CD4-positive, alpha-beta memory T cell (primary cell): Measurements from ENCODE around the gene ZNF688. TPM values are rescaled to one million over a fixed set of nuclear protein-coding genes. Genes with fewer than 3 reads are reported as not detected.
A peak's percentile ranks its signal among the peaks of the same experiment; 100 is the strongest.

Source experiments
- CTCF ChIA-PET: fragments of 350-600 bp; sonication (Branson Sonifier 250); formaldehyde crosslinking; loops from one replicate; lab custom pipeline; 2021; ENCODE audit warnings: inconsistent platforms; ENCODE audit not compliant: partially characterized antibody; lab: Charles Lee
- POLR2A ChIA-PET: fragments of 350-600 bp; sonication (Branson Sonifier 250); formaldehyde crosslinking; loops from one replicate; lab custom pipeline; 2021; ENCODE audit not compliant: partially characterized antibody; lab: Charles Lee
- DNase-seq, 5 donors: peaks; one replicate each; pipeline versions ENCODE4 v3.0.0 to v3.0.0-alpha.2; 2020 to 2022; ENCODE audit warnings: mixed read lengths in 1 of 5
- H3K27ac ChIP-seq: one replicate; pipeline ENCODE4 v1.7.0; 2013; ENCODE audit warnings: low read depth, low read length
- H3K27me3 ChIP-seq: 2 replicates; pipeline ENCODE4 v1.7.0; 2013; ENCODE audit warnings: mild to moderate bottlenecking, low read length, moderate library complexity; ENCODE audit not compliant: insufficient read depth
- H3K36me3 ChIP-seq: 2 replicates; pipeline ENCODE4 v1.7.0; 2013; ENCODE audit warnings: mild to moderate bottlenecking, low read length, moderate library complexity; ENCODE audit not compliant: insufficient read depth
- H3K4me1 ChIP-seq: 2 replicates; pipeline ENCODE4 v1.7.0; 2013; ENCODE audit warnings: mild to moderate bottlenecking, low read length, moderate library complexity; ENCODE audit not compliant: insufficient read depth
- H3K4me3 ChIP-seq, 2 donors: one replicate each; pipeline ENCODE4 v1.7.0; 2013; ENCODE audit warnings: low read length in 2 of 2, mild to moderate bottlenecking in 1 of 2
- H3K9me3 ChIP-seq, 2 donors: one replicate each; pipeline ENCODE4 v1.7.0; 2013; ENCODE audit warnings: low read length in 2 of 2, control low read depth in 1 of 2; ENCODE audit not compliant: control insufficient read depth in 1 of 2
- H3K27ac Mint-ChIP-seq, 7 donors: one replicate each; pipeline ENCODE4 v1.8.0; 2020 to 2021; ENCODE audit warnings: mixed read lengths in 7 of 7, mild to moderate bottlenecking in 6 of 7, inconsistent platforms in 3 of 7, moderate library complexity in 3 of 7
- H3K27me3 Mint-ChIP-seq, 2 donors: one replicate each; pipeline ENCODE4 v1.8.0; 2020 to 2021; ENCODE audit warnings: mixed read lengths in 2 of 2
- H3K36me3 Mint-ChIP-seq, 2 donors: one replicate each; pipeline ENCODE4 v1.8.0; 2020 to 2021; ENCODE audit warnings: mixed read lengths in 2 of 2, inconsistent platforms in 1 of 2, mild to moderate bottlenecking in 1 of 2
- H3K4me1 Mint-ChIP-seq, 4 donors: one replicate each; pipeline ENCODE4 v1.8.0; 2020 to 2021; ENCODE audit warnings: mixed read lengths in 4 of 4, mild to moderate bottlenecking in 1 of 4
- H3K4me3 Mint-ChIP-seq, 8 donors: one replicate each; pipeline ENCODE4 v1.8.0; 2020 to 2021; ENCODE audit warnings: mixed read lengths in 8 of 8, mild to moderate bottlenecking in 7 of 8, moderate library complexity in 6 of 8, inconsistent platforms in 3 of 8
- H3K9me3 Mint-ChIP-seq, 8 donors: one replicate each; pipeline ENCODE4 v1.8.0; 2020 to 2021; ENCODE audit warnings: mixed read lengths in 8 of 8, mild to moderate bottlenecking in 5 of 8, inconsistent platforms in 3 of 8, moderate library complexity in 1 of 8
- intact Hi-C: fragments of 100-400 bp; cut with micrococcal nuclease; formaldehyde crosslinking; loops from one replicate; pipeline ENCODE4 v1.15.1; 2023
- polyA plus RNA-seq, 2 donors: library from polyadenylated mRNA; unstranded; fragments of 300-500 nt; fragmentation: Illumina TruSeq; gene quantifications; one replicate each; pipeline ENCODE4 v1.2.3, GENCODE V29; 2021
- total RNA-seq, 2 experiments: library from RNA; stranded (reverse); gene quantifications; one replicate each; pipeline ENCODE4 v1.2.3, GENCODE V29; 2021

ZNF688 gene
- total and polyA plus RNA-seq, 4 experiments from 2014 or later, result 21.4 to 33.8 (median 27.2) TPM

- H3K36me3 ChIP-seq, result no peaks in the 10 kb centered on the region
- Mint-ChIP-seq H3K9me3 (no peaks in the 10 kb centered on the region), H3K27me3 (no peaks in the 10 kb centered on the region), H3K27ac (peak overlapping the region in 1 of 7 donors; percentile 2), H3K36me3 (peaks cover 0 to 4% of the 10 kb centered on the region in 2 donors), H3K4me1 (peaks cover 9 to 34% (median 22%) of the 10 kb centered on the region in 4 donors), H3K4me3 (no peak overlapping the region)
- no peaks in the 10 kb centered on the region for H3K27me3 ChIP-seq
- H3K9me3 ChIP-seq, result no peaks in the 10 kb centered on the region
- no peak for DNase-seq
- CTCF ChIA-PET, result no interaction called here
- no peak overlapping the region for H3K27ac ChIP-seq
- H3K4me1 ChIP-seq, result peaks cover 21% of the 10 kb centered on the region
- intact Hi-C loops, result no loop called here
- POLR2A ChIA-PET, result interaction anchor here (5.4 kb wide), 1 partner anchor 17 kb away, joined by 67 read pairs; the partner anchor contains the start of gene ZNF688
- no peak overlapping the region for H3K4me3 ChIP-seq
Measured at GRCh38 chr16:30588651-30589050, 17.1 kb upstream of the ZNF688 start.

DNA sequence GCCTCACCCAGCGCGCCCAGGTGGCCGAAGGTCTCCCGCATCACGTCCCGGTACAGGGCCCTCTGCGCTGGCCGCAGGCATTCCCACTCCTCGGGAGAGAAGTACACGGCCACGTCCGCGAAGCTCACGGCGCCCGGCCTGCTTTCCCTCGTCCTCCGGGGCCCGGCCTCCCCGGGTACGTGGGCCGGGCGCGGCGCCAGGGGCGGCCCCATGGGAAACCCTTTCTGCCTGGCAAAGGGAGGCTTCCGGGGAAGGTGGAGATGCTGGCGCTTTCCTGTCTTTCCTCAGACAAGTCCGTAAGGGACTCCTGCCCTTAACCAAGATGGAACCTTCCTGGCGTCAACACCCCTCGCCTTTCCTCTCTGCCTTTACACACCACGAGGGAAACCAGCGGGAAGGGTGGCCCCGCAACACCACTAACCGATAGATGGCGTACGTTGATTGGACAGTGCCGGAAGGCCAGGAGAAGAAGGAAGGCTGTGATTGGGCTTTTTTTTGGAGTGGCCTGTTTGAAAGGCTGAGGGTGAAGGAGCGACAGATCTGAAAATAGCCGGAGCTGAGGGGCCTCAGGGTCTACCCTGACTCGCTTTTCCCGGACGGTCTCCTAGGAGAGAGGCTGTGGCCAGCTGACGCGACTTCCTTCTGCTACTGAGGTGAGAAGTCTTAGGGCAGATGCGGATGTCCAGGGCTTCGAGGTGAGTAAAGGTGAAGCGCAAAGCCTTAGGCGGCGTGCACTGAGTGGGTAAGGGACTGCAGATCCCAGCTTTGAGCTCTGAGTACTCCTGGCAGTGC is 14.1 kb upstream of the ZNF688 start, which contains the start of gene ZNF785:
TSS of gene ZNF785 (minus strand) at position 298 of the 792 bp plus-strand sequence. CDS start at position 212, 86 bp downstream.
- H3K27me3 ChIP-seq, result no peaks in the 10 kb centered on the region
- Mint-ChIP-seq H3K9me3 (no peaks in the 10 kb centered on the region), H3K27ac (peak within 1 kb of the TSS; percentile 76 to 96 (median 93)), H3K4me1 (peaks cover 9 to 38% (median 26%) of the 10 kb centered on the region in 4 donors), H3K36me3 (peaks cover 4 to 15% of the 10 kb centered on the region in 2 donors), H3K4me3 (peak within 1 kb of the TSS; percentile 87 to 96 (median 91)), H3K27me3 (no peaks in the 10 kb centered on the region)
- POLR2A ChIA-PET, result interaction anchor here (0.5 to 5.4 kb wide), 32 partner anchors 10 to 229 kb away, joined by 3 to 67 read pairs (median 4); partner anchors contain the start of genes DCTPP1, FBRS, ITGAL and PRR14
- peak within 1 kb of the TSS; percentile 73 to 97 for H3K4me3 ChIP-seq
- no peaks in the 10 kb centered on the region for H3K9me3 ChIP-seq
- CTCF ChIA-PET, result interaction anchor here (0.8 to 2.8 kb wide), 12 partner anchors 10 to 176 kb away, joined by 3 to 11 read pairs (median 4); partner anchors contain the start of genes DCTPP1, PRR14, ZNF689 and ZNF764
- H3K27ac ChIP-seq, result peak within 1 kb of the TSS; percentile 79
- peaks cover 21% of the 10 kb centered on the region for H3K4me1 ChIP-seq
- intact Hi-C loops, result loop anchor here (1.0 to 2.0 kb wide), 6 partner anchors 13 to 155 kb away; partner anchors contain the start of genes DCTPP1, PRR14, ZNF689 and ZNF764
- H3K36me3 ChIP-seq, result peaks cover 3% of the 10 kb centered on the region
- peak; percentile 94 to 96 (median 95) for DNase-seq

- intact Hi-C loops, result loop anchor here (1.0 kb wide), 5 partner anchors 13 to 155 kb away; partner anchors contain the start of genes DCTPP1, PRR14, ZNF689 and ZNF764
- Mint-ChIP-seq H3K9me3 (no peaks in the 10 kb centered on the region), H3K27ac (peak overlapping the region; percentile 43 to 87 (median 76)), H3K4me3 (peak overlapping the region; percentile 64 to 96 (median 88)), H3K27me3 (no peaks in the 10 kb centered on the region), H3K4me1 (peaks cover 9 to 38% (median 26%) of the 10 kb centered on the region in 4 donors), H3K36me3 (peaks cover 4 to 15% of the 10 kb centered on the region in 2 donors)
- H3K4me1 ChIP-seq, result peaks cover 21% of the 10 kb centered on the region
- H3K27me3 ChIP-seq, result no peaks in the 10 kb centered on the region
- H3K36me3 ChIP-seq, result peaks cover 3% of the 10 kb centered on the region
- DNase-seq, result no peak
- H3K27ac ChIP-seq, result peak overlapping the region; percentile 79
- H3K9me3 ChIP-seq, result no peaks in the 10 kb centered on the region
- CTCF ChIA-PET, result interaction anchor here (0.9 to 2.8 kb wide), 10 partner anchors 13 to 156 kb away, joined by 3 to 11 read pairs (median 5); partner anchors contain the start of genes DCTPP1, PRR14 and ZNF689
- peak overlapping the region; percentile 73 to 97 for H3K4me3 ChIP-seq
- POLR2A ChIA-PET, result interaction anchor here (0.6 to 5.4 kb wide), 21 partner anchors 9 to 229 kb away, joined by 3 to 67 read pairs (median 5); partner anchors contain the start of genes DCTPP1, FBRS, ITGAL and PRR14
Measured at GRCh38 chr16:30585022-30585399, 13.5 kb upstream of the ZNF688 start.

DNA sequence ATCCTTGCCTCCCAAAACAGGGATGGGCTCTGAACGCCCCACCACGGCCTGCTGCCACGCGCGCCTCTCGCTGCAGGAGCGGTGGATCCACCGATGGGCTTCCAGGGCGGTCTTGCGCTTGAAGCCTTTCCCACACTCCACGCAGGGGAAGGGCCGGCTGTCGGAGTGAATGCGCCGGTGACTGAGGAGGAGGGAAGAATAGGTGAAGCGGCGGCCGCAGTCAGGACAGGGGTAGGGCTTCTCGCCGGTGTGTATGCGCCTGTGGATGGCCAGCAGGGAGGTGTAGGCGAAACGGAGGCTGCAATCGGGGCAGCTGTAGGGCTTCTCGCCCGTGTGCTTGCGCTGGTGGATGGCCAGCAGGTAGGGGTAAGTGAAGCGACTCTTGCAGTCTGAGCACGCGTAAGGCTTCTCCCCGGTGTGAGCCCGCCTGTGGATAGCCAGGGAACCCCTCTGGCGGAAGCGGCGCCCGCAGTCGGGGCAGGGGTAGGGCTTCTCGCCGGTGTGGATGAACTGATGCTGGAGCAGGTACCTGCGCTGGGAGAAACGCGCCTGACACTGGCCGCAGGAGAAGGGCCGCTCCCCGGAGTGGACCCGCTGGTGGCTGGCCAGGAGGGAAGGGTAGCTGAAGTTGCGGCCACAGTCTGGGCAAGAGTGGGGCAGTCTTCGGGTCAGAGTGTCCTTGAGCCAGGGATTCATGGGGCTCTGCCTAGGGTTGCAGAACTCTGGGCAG is 11.3 kb upstream of the ZNF688 start:
- Mint-ChIP-seq H3K27ac (no peak overlapping the region), H3K27me3 (no peaks in the 10 kb centered on the region), H3K4me1 (peaks cover 9 to 38% (median 25%) of the 10 kb centered on the region in 4 donors), H3K9me3 (no peaks in the 10 kb centered on the region), H3K36me3 (peaks cover 8 to 15% of the 10 kb centered on the region in 2 donors), H3K4me3 (peak overlapping the region in 2 of 8 donors; percentile 6 to 15)
- Histone ChIP-seq H3K36me3 (peaks cover 6% of the 10 kb centered on the region), H3K27ac (no peak overlapping the region), H3K4me3 (no peak overlapping the region), H3K4me1 (peaks cover 21% of the 10 kb centered on the region), H3K27me3 (no peaks in the 10 kb centered on the region), H3K9me3 (no peaks in the 10 kb centered on the region)
- CTCF ChIA-PET, result interaction anchor here (1.8 kb wide), 1 partner anchor 47 kb away, joined by 5 read pairs; no protein-coding TSS in a partner anchor
- intact Hi-C loops, result no loop called here
- POLR2A ChIA-PET, result interaction anchor here (1.7 kb wide), 1 partner anchor 11 kb away, joined by 6 read pairs; the partner anchor contains the start of gene ZNF688
- DNase-seq, result no peak

DNA sequence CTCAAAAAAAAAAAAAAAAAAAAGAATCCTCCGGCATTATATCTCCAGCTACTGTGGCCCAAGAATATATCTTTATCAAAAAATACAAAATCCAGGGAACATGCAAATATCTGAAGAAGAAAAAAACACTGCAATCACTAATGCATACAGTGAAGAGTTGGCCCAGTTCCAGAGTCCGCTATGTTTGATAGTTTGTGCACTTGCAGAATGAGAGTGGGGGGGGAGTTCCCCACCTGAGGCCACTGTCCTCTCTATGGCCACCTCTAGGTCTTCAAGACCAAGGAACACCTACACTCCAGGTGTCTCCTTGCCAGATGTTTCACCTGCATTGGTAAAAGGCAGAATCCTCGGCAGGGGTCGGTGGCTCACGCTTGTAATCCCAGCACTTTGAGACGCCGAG is 9.9 kb upstream of the ZNF688 start:
- H3K4me1 ChIP-seq, result peaks cover 15% of the 10 kb centered on the region
- no peak for DNase-seq
- peaks cover 6% of the 10 kb centered on the region for H3K36me3 ChIP-seq
- ChIA-PET POLR2A (interaction anchor here (1.6 to 1.7 kb wide), 2 partner anchors 9 to 10 kb away, joined by 6 read pairs; partner anchors contain the start of gene ZNF688), CTCF (interaction anchor here (0.6 kb wide), 1 partner anchor 10 kb away, joined by 3 read pairs; no protein-coding TSS in a partner anchor)
- H3K36me3 Mint-ChIP-seq, result peaks cover 8 to 15% of the 10 kb centered on the region in 2 donors
- peaks cover 9 to 28% (median 20%) of the 10 kb centered on the region in 4 donors for H3K4me1 Mint-ChIP-seq
- H3K27me3 ChIP-seq, result no peaks in the 10 kb centered on the region
- no peak overlapping the region for H3K4me3 ChIP-seq
- H3K9me3 Mint-ChIP-seq, result no peaks in the 10 kb centered on the region
- no peak overlapping the region for H3K4me3 Mint-ChIP-seq
- intact Hi-C loops, result no loop called here
- peak overlapping the region in 1 of 7 donors; percentile 29 for H3K27ac Mint-ChIP-seq
- H3K9me3 ChIP-seq, result no peaks in the 10 kb centered on the region
- H3K27me3 Mint-ChIP-seq, result no peaks in the 10 kb centered on the region
- H3K27ac ChIP-seq, result no peak overlapping the region

DNA sequence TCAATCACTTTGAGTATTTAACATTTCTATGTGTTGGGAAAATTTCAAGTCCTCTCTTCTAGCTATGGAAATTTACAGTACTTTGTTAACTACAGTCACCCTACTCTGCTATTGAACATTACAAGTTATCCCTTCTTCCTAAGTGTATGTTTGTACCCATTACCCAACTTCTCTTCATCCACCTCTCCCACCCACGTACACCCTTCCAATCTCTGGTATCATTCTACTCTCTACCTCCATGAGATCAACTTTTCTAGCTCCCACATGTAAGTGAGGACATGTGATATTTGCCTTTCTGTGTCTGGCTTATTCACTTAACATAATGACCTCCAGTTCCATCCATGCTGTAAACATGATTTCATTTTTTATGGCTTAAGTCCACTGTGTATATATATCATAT is 3.2 kb upstream of the ZNF688 start:
- H3K4me3 ChIP-seq, result no peak overlapping the region
- Mint-ChIP-seq H3K36me3 (peaks cover 4 to 5% of the 10 kb centered on the region in 2 donors), H3K4me1 (peaks cover 9 to 30% (median 18%) of the 10 kb centered on the region in 4 donors), H3K27ac (peak overlapping the region in 3 of 7 donors; percentile 17 to 70 (median 48)), H3K4me3 (peak overlapping the region in 1 of 8 donors; percentile 8), H3K27me3 (no peaks in the 10 kb centered on the region), H3K9me3 (no peaks in the 10 kb centered on the region)
- peaks cover 8% of the 10 kb centered on the region for H3K36me3 ChIP-seq
- H3K9me3 ChIP-seq, result no peaks in the 10 kb centered on the region
- POLR2A ChIA-PET, result interaction anchor here (0.6 to 1.5 kb wide), 3 partner anchors 39 to 387 kb away, joined by 3 to 5 read pairs (median 3); partner anchors contain the start of genes DCTPP1 and ZNF747
- no peak overlapping the region for H3K27ac ChIP-seq
- no peak for DNase-seq
- CTCF ChIA-PET, result interaction anchor here (0.7 to 1.2 kb wide), 3 partner anchors 17 to 55 kb away, joined by 3 to 4 read pairs (median 4); no protein-coding TSS in a partner anchor
- H3K27me3 ChIP-seq, result no peaks in the 10 kb centered on the region
- intact Hi-C loops, result loop anchor here (5.0 kb wide), 1 partner anchor 53 kb away; no protein-coding TSS in a partner anchor
- peaks cover 23% of the 10 kb centered on the region for H3K4me1 ChIP-seq
